HepG2 (cell line): ENCODE results near the gene ERBB4. TPM values are rescaled to one million over a fixed set of nuclear protein-coding genes. Genes with fewer than 3 reads are reported as not detected.

Source experiments
- ATAC-seq: fragments of 200-7000 bp; cut with Tn5 transposase; 3 replicates; pipeline ENCODE4 v1.9.1; 2020; ENCODE audit warnings: mild to moderate bottlenecking, moderate library complexity
- BruUV-seq: library from RNA; stranded (reverse); fragments of 400-500 nt; replicated peaks from 2 replicates; lab custom pipeline; 2021; lab: Mats Ljungman, UMichigan
- CTCF ChIA-PET: fragments of 300-600 bp; formaldehyde crosslinking; extraction: SDS; loops from one replicate; lab custom pipeline; 2021; ENCODE audit warnings: low total read pairs, inconsistent platforms, low intra/inter-chr PET ratio; lab: Yijun Ruan, JAX
- POLR2A ChIA-PET: fragments of 350-600 bp; sonication (Branson Sonifier 250); formaldehyde crosslinking; loops from one replicate; lab custom pipeline; 2020; ENCODE audit warnings: antibody characterized with exemption, inconsistent platforms; lab: Yijun Ruan, JAX
- DNase-seq: peaks from one replicate; pipeline ENCODE4 v3.0.0-alpha.2; 2015; ENCODE audit warnings: low spot score
- FAIRE-seq: peaks from 3 replicates; lab custom pipeline; 2011; peaks lifted over from hg19 to GRCh38; lab: Jason Lieb, UNC
- H2AFZ ChIP-seq: one replicate; pipeline ENCODE4 v1.6.1; 2011; ENCODE audit warnings: low read length, inconsistent platforms
- H3K27ac ChIP-seq: fragments of 300-600 bp; 3 replicates; pipeline ENCODE4 v1.8.0; 2011; ENCODE audit warnings: mixed run types, mild to moderate bottlenecking, mixed read lengths, low read length, inconsistent platforms; ENCODE audit not compliant: insufficient read depth; ENCODE audit errors: extremely low read length
- H3K27me3 ChIP-seq, 2 experiments: fragments of 200-600 bp in 1 of 2; 2 replicates in 1 of 2; 3 replicates in 1 of 2; pipeline versions ENCODE4 v1.6.0 to v1.8.0; 2011; ENCODE audit warnings: low read length in 2 of 2, mild to moderate bottlenecking in 2 of 2, moderate library complexity in 2 of 2, inconsistent platforms in 1 of 2; ENCODE audit not compliant: insufficient read depth in 2 of 2, control insufficient read depth in 1 of 2
- H3K36me3 ChIP-seq, 2 experiments: fragments of 200-600 bp in 1 of 2; replicated peaks in 1 of 2; 2 replicates in 1 of 2; 3 replicates in 1 of 2; pipeline versions ENCODE4 v1.5.1 to v1.8.0; 2011; ENCODE audit warnings: low read length in 2 of 2, inconsistent platforms in 1 of 2; ENCODE audit not compliant: insufficient read depth in 2 of 2, control insufficient read depth in 1 of 2
- H3K4me1 ChIP-seq: 2 replicates; pipeline ENCODE4 v1.5.1; 2012; ENCODE audit warnings: low read length, inconsistent platforms; ENCODE audit not compliant: insufficient read depth
- H3K4me2 ChIP-seq: 2 replicates; pipeline ENCODE4 v1.6.0; 2011; ENCODE audit warnings: low read depth, low read length, inconsistent platforms
- H3K4me3 ChIP-seq, 3 experiments: fragments of 200-600 bp in 1 of 3; sonication (generic), shearing (Covaris generic) in 1 of 3; replicated peaks in 1 of 3; 2 replicates each; pipeline ENCODE4 v1.5.1; 2011 to 2016; ENCODE audit warnings: low read length in 3 of 3, inconsistent platforms in 2 of 3, low read depth in 2 of 3, mild to moderate bottlenecking in 2 of 3, control low read depth in 1 of 3, mixed read lengths in 1 of 3; ENCODE audit not compliant: insufficient read depth in 1 of 3
- H3K79me2 ChIP-seq: one replicate; pipeline ENCODE4 v1.6.1; 2011; ENCODE audit warnings: low read length, inconsistent platforms; ENCODE audit not compliant: insufficient read depth
- H3K9ac ChIP-seq: 2 replicates; pipeline ENCODE4 v1.6.0; 2011; ENCODE audit warnings: mild to moderate bottlenecking, low read depth, low read length, inconsistent platforms; ENCODE audit not compliant: insufficient read depth
- H3K9me3 ChIP-seq: 2 replicates; pipeline ENCODE4 v1.5.1; 2012; ENCODE audit warnings: mild to moderate bottlenecking, low read length
- H4K20me1 ChIP-seq: 2 replicates; pipeline ENCODE4 v1.6.0; 2011; ENCODE audit warnings: inconsistent platforms, mild to moderate bottlenecking, low read length, moderate library complexity; ENCODE audit not compliant: insufficient read depth
- DDIT3 ChIP-seq: sonication (generic); formaldehyde crosslinking; IDR thresholded peaks from 2 replicates; pipeline ENCODE4 v1.4.0; 2020; ENCODE audit warnings: mild to moderate bottlenecking, missing genetic modification reagents
- MYNN ChIP-seq: sonication (generic); formaldehyde crosslinking; IDR thresholded peaks from 2 replicates; pipeline ENCODE4 v1.4.0; 2020; ENCODE audit warnings: mild to moderate bottlenecking, low read depth, missing genetic modification reagents
- MYPOP ChIP-seq: sonication (generic); formaldehyde crosslinking; IDR thresholded peaks from 2 replicates; pipeline ENCODE4 v1.8.1; 2023; ENCODE audit warnings: mild to moderate bottlenecking, moderate library complexity, missing genetic modification reagents
- SUZ12 ChIP-seq: fragments of 150-350 bp; IDR thresholded peaks from 2 replicates; pipeline ENCODE4 v1.6.1; 2014; ENCODE audit warnings: low read depth, low read length
- ZC3H13 ChIP-seq: sonication (generic); formaldehyde crosslinking; IDR thresholded peaks from 2 replicates; pipeline ENCODE4 v1.8.1; 2023; ENCODE audit warnings: mild to moderate bottlenecking, missing genetic modification reagents, moderate library complexity
- ZFP37 ChIP-seq: sonication (generic); formaldehyde crosslinking; IDR thresholded peaks from 2 replicates; pipeline ENCODE4 v1.4.0; 2020; ENCODE audit warnings: missing genetic modification reagents, borderline replicate concordance
- WGBS: methylation state at CpG from one replicate; pipeline ENCODE4 v1.1.6; 2017; ENCODE audit warnings: low lambda C conversion rate; 5-methylcytosine and 5-hydroxymethylcytosine counted together
- in situ Hi-C: cut with HindIII; loops from 2 replicates; pipeline ENCODE4 v1.10.0; 2017; ENCODE audit warnings: low pct_unique_long_range_greater_than_20kb; ENCODE audit not compliant: extremely low pct_ligation_motif_present
- intact Hi-C: fragments of 100-400 bp; cut with micrococcal nuclease; formaldehyde crosslinking; loops from one replicate; pipeline ENCODE4 v1.10.0; 2022; ENCODE audit not compliant: unreplicated experiment
- polyA plus RNA-seq, 8 experiments: library from polyadenylated mRNA; depleted of rRNA in 3 of 8; stranded (reverse) in 7 of 8; unstranded in 1 of 8; fragments of >200 nt; fragmentation: Illumina TruSeq in 4 of 8; extraction: Trizol in 4 of 8; gene quantifications; 2 replicates each; pipeline versions ENCODE4 v1.2.1 to v1.2.3, GENCODE V29; 2011 to 2016; ENCODE audit warnings: low read depth in 4 of 8, missing spikeins in 1 of 8, mixed read lengths in 1 of 8; ENCODE audit not compliant: insufficient read depth in 1 of 8
- total RNA-seq, 5 experiments: library from RNA; depleted of rRNA; stranded (reverse); fragments of >200 nt; fragmentation: Illumina TruSeq; extraction: Trizol; gene quantifications; 2 replicates each; pipeline ENCODE4 v1.2.3, GENCODE V29; 2016; ENCODE audit warnings: low read depth in 1 of 5
- TF ChIP-seq, protein P1 (sequence below): sonication (generic); formaldehyde crosslinking; IDR thresholded peaks from 2 replicates; pipeline ENCODE4 v1.9.0; 2021; ENCODE audit warnings: missing genetic modification reagents, mild to moderate bottlenecking, borderline replicate concordance

ERBB4 gene
- total and polyA plus RNA-seq, 2 of the 13 experiments (the other 11 are each of a cell fraction or from before 2014, with no cell fraction given): not detected

- no TSS peak for BruUV-seq
- no peak for ATAC-seq
- intact Hi-C loops: no loop called here
These were observed 159.5 kb downstream of the ERBB4 start for GRCh38 chr2:212379103-212379502.

More at GRCh38 chr2:212379103-212379502, 159.5 kb downstream of the ERBB4 start:
- Histone ChIP-seq H3K27ac (no peak overlapping the region), H3K9me3 (no peaks in the 10 kb centered on the region), H3K79me2 (no peaks in the 10 kb centered on the region), H3K9ac (no peak overlapping the region), H3K4me3 (no peak overlapping the region), H2AFZ (no peak overlapping the region), H3K36me3 (no peaks in the 10 kb centered on the region), H3K4me1 (no peaks in the 10 kb centered on the region), H4K20me1 (no peaks in the 10 kb centered on the region), H3K4me2 (no peak overlapping the region), H3K27me3 (no peaks in the 10 kb centered on the region)
- TF ChIP-seq ZFP37 (CRISPR knock-in tag): no peak
- TF ChIP-seq SUZ12: no peak
- no peak for TF ChIP-seq ZC3H13 (CRISPR knock-in tag)
- TF ChIP-seq, protein P1, sequence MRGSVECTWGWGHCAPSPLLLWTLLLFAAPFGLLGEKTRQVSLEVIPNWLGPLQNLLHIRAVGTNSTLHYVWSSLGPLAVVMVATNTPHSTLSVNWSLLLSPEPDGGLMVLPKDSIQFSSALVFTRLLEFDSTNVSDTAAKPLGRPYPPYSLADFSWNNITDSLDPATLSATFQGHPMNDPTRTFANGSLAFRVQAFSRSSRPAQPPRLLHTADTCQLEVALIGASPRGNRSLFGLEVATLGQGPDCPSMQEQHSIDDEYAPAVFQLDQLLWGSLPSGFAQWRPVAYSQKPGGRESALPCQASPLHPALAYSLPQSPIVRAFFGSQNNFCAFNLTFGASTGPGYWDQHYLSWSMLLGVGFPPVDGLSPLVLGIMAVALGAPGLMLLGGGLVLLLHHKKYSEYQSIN (CRISPR knock-in tag): no peak
- TF ChIP-seq MYPOP: no peak
- no peak for TF ChIP-seq DDIT3
- TF ChIP-seq MYNN (CRISPR knock-in tag): no peak
- POLR2A ChIA-PET: no interaction called here
- 2% methylated on average over 3 of the region's 3 CpGs for WGBS
- CTCF ChIA-PET: no interaction called here
- in situ Hi-C loops: no loop called here
- FAIRE-seq (no peak), DNase-seq (no peak)
